Common myeloid progenitor, CD34-positive (primary cell): ENCODE measurements around the gene TMEM214.
A peak's percentile ranks its signal among the peaks of the same experiment; 100 is the strongest.

Source experiments
- CTCF ChIA-PET: fragments of 350-600 bp; sonication (Branson Sonifier 250); formaldehyde crosslinking; loops from one replicate; lab custom pipeline; 2021; ENCODE audit warnings: antibody characterized with exemption; lab: Charles Lee
- POLR2A ChIA-PET: fragments of 350-600 bp; sonication (Branson Sonifier 250); formaldehyde crosslinking; loops from one replicate; lab custom pipeline; 2021; ENCODE audit warnings: antibody characterized with exemption; lab: Charles Lee
- DNase-seq, 3 donors: peaks; one replicate each; pipeline versions ENCODE4 v3.0.0 to v3.0.0-alpha.2; 2013
- H3K27ac ChIP-seq, 2 experiments: 1 replicate in 1 of 2; 2 replicates in 1 of 2; pipeline ENCODE4 v1.7.0; 2013; ENCODE audit warnings: inconsistent platforms in 2 of 2, low read length in 2 of 2, mild to moderate bottlenecking in 2 of 2, low read depth in 1 of 2, moderate library complexity in 1 of 2; ENCODE audit not compliant: severe bottlenecking in 2 of 2, insufficient read depth in 1 of 2, poor library complexity in 1 of 2
- H3K27me3 ChIP-seq, 5 experiments: replicated peaks in 2 of 5; 1 replicate in 3 of 5; 2 replicates in 2 of 5; pipeline versions ENCODE4 v1.6.1 to v1.7.0; 2013; ENCODE audit warnings: low read length in 4 of 5, mild to moderate bottlenecking in 2 of 5, moderate library complexity in 2 of 5, inconsistent platforms in 1 of 5; ENCODE audit not compliant: insufficient read depth in 5 of 5, control insufficient read depth in 4 of 5
- H3K36me3 ChIP-seq, 4 experiments: 1 replicate in 2 of 4; 2 replicates in 2 of 4; pipeline versions ENCODE4 v1.6.1 to v1.7.0; 2013; ENCODE audit warnings: low read length in 3 of 4, control low read depth in 1 of 4, mild to moderate bottlenecking in 1 of 4; ENCODE audit not compliant: control insufficient read depth in 4 of 4, insufficient read depth in 4 of 4
- H3K4me1 ChIP-seq, 4 experiments: 1 replicate in 3 of 4; 2 replicates in 1 of 4; pipeline versions ENCODE4 v1.6.1 to v1.7.1; 2013; ENCODE audit warnings: low read length in 3 of 4, mild to moderate bottlenecking in 3 of 4, control low read depth in 1 of 4, inconsistent platforms in 1 of 4, moderate library complexity in 1 of 4; ENCODE audit not compliant: control insufficient read depth in 4 of 4, insufficient read depth in 4 of 4; ENCODE audit errors: control extremely low read depth in 1 of 4
- H3K4me3 ChIP-seq, 7 experiments: 1 replicate in 4 of 7; 2 replicates in 3 of 7; pipeline versions ENCODE4 v1.5.1 to v1.7.0; 2013; ENCODE audit warnings: mild to moderate bottlenecking in 7 of 7, low read length in 6 of 7, moderate library complexity in 6 of 7, inconsistent platforms in 2 of 7, low read depth in 2 of 7, control low read depth in 1 of 7; ENCODE audit not compliant: insufficient read depth in 4 of 7, control insufficient read depth in 1 of 7; ENCODE audit errors: extremely low read depth in 1 of 7
- H3K9me3 ChIP-seq, 5 experiments: 1 replicate in 4 of 5; 2 replicates in 1 of 5; pipeline versions ENCODE4 v1.6.1 to v1.7.1; 2013; ENCODE audit warnings: low read length in 4 of 5, mild to moderate bottlenecking in 2 of 5, inconsistent platforms in 1 of 5, low read depth in 1 of 5, moderate library complexity in 1 of 5; ENCODE audit not compliant: control insufficient read depth in 4 of 5, insufficient read depth in 2 of 5; ENCODE audit errors: control extremely low read depth in 1 of 5
- WGBS: methylation state at CpG from one replicate; pipeline ENCODE4 v1.1.5; 2013; ENCODE audit not compliant: insufficient coverage; 5-methylcytosine and 5-hydroxymethylcytosine counted together

TMEM214 gene

GRCh38 chr2:27038012-27038411 lies 5.2 kb downstream of the TMEM214 start:
- Histone ChIP-seq H3K4me3 (no peak overlapping the region), H3K9me3 (no peaks in the 10 kb centered on the region), H3K36me3 (peaks cover 11 to 80% (median 60%) of the 10 kb centered on the region in 4 experiments), H3K27ac (no peak overlapping the region), H3K4me1 (peaks cover 4 to 14% (median 11%) of the 10 kb centered on the region in 4 experiments), H3K27me3 (no peaks in the 10 kb centered on the region)
- no peak for DNase-seq
- 100% methylated on average over 3 of the region's 6 CpGs for WGBS
- ChIA-PET POLR2A (no interaction called here), CTCF (interaction anchor here (0.6 to 8.5 kb wide), 7 partner anchors 11 to 83 kb away, joined by 3 to 76 read pairs (median 3); partner anchors contain the start of gene AGBL5)

- Histone ChIP-seq H3K4me3 (no peak overlapping the region), H3K9me3 (no peaks in the 10 kb centered on the region), H3K4me1 (peaks cover 0 to 6% (median 4%) of the 10 kb centered on the region in 4 experiments), H3K27ac (no peak overlapping the region), H3K36me3 (peaks cover 11 to 83% (median 60%) of the 10 kb centered on the region in 4 experiments), H3K27me3 (no peaks in the 10 kb centered on the region)
- CTCF ChIA-PET: interaction anchor here (0.5 to 8.5 kb wide), 8 partner anchors 10 to 53 kb away, joined by 3 to 76 read pairs (median 3); partner anchors contain the start of gene AGBL5
- 96% methylated on average over 15 of the region's 17 CpGs for WGBS
- DNase-seq: no peak
- POLR2A ChIA-PET: interaction anchor here (1.3 kb wide), 1 partner anchor 77 kb away, joined by 4 read pairs; no protein-coding TSS in a partner anchor
These were observed 6.0 kb downstream of the TMEM214 start for GRCh38 chr2:27038631-27039339.

- Histone ChIP-seq H3K27me3 (no peaks in the 10 kb centered on the region), H3K4me1 (no peaks in the 10 kb centered on the region), H3K4me3 (no peak overlapping the region), H3K9me3 (no peaks in the 10 kb centered on the region), H3K36me3 (peaks cover 11 to 83% (median 60%) of the 10 kb centered on the region in 4 experiments), H3K27ac (no peak overlapping the region)
- 95% methylated on average over 3 of the region's 6 CpGs for WGBS
- CTCF ChIA-PET: interaction anchor here (0.5 to 8.5 kb wide), 6 partner anchors 9 to 43 kb away, joined by 3 to 76 read pairs (median 3); partner anchors contain the start of gene AGBL5
- DNase-seq: no peak
- POLR2A ChIA-PET: interaction anchor here (1.3 kb wide), 1 partner anchor 78 kb away, joined by 4 read pairs; no protein-coding TSS in a partner anchor
These were observed 6.7 kb downstream of the TMEM214 start for GRCh38 chr2:27039426-27039825.

GRCh38 chr2:27039871-27040270 lies 7.1 kb downstream of the TMEM214 start:
- POLR2A ChIA-PET: interaction anchor here (1.3 kb wide), 1 partner anchor 78 kb away, joined by 4 read pairs; no protein-coding TSS in a partner anchor
- H3K27me3 ChIP-seq: no peaks in the 10 kb centered on the region
- no peak overlapping the region for H3K27ac ChIP-seq
- 100% methylated on average over 4 of the region's 7 CpGs for WGBS
- H3K9me3 ChIP-seq: no peaks in the 10 kb centered on the region
- H3K4me1 ChIP-seq: no peaks in the 10 kb centered on the region
- peaks cover 11 to 83% (median 60%) of the 10 kb centered on the region in 4 experiments for H3K36me3 ChIP-seq
- no peak overlapping the region for H3K4me3 ChIP-seq
- no peak for DNase-seq
- CTCF ChIA-PET: interaction anchor here (1.0 to 8.5 kb wide), 4 partner anchors 9 to 41 kb away, joined by 3 to 76 read pairs (median 4); partner anchors contain the start of gene AGBL5

- ChIA-PET CTCF (interaction anchor here (1.2 to 8.5 kb wide), 3 partner anchors 8 to 41 kb away, joined by 3 to 76 read pairs (median 3); partner anchors contain the start of gene AGBL5), POLR2A (no interaction called here)
- Histone ChIP-seq H3K9me3 (no peaks in the 10 kb centered on the region), H3K36me3 (peaks cover 11 to 79% (median 58%) of the 10 kb centered on the region in 4 experiments), H3K27ac (no peak overlapping the region), H3K4me3 (no peak overlapping the region), H3K27me3 (no peaks in the 10 kb centered on the region), H3K4me1 (no peaks in the 10 kb centered on the region)
- 97% methylated on average over 7 of the region's 8 CpGs for WGBS
- no peak for DNase-seq
These were observed 7.5 kb downstream of the TMEM214 start for GRCh38 chr2:27040282-27040681.

- H3K27ac ChIP-seq: peak overlapping the region in 1 of 2 experiments; percentile 22
- DNase-seq: no peak
- POLR2A ChIA-PET: no interaction called here
These were observed 9.0 kb downstream of the TMEM214 start for GRCh38 chr2:27041752-27042151.

More at GRCh38 chr2:27041752-27042151, 9.0 kb downstream of the TMEM214 start:
- H3K4me3 ChIP-seq: no peak overlapping the region
- H3K4me1 ChIP-seq: no peaks in the 10 kb centered on the region
- H3K36me3 ChIP-seq: peaks cover 3 to 64% (median 44%) of the 10 kb centered on the region in 4 experiments
- CTCF ChIA-PET: no interaction called here
- WGBS: 97% methylated on average over 4 of the region's 5 CpGs
- H3K27me3 ChIP-seq: no peaks in the 10 kb centered on the region
- H3K9me3 ChIP-seq: no peaks in the 10 kb centered on the region
